SH-SY5Y (cell line): ENCODE data around the gene SKAP1.

Experiments
- GATA2 ChIP-seq: IDR thresholded peaks from 2 replicates; pipeline ENCODE4 v1.6.1; 2011; ENCODE audit warnings: mild to moderate bottlenecking, low read depth, low read length
- GATA3 ChIP-seq: IDR thresholded peaks from 2 replicates; pipeline ENCODE4 v1.6.1; 2011; ENCODE audit warnings: low read depth, mild to moderate bottlenecking, low read length, moderate library complexity

SKAP1 gene

DNA sequence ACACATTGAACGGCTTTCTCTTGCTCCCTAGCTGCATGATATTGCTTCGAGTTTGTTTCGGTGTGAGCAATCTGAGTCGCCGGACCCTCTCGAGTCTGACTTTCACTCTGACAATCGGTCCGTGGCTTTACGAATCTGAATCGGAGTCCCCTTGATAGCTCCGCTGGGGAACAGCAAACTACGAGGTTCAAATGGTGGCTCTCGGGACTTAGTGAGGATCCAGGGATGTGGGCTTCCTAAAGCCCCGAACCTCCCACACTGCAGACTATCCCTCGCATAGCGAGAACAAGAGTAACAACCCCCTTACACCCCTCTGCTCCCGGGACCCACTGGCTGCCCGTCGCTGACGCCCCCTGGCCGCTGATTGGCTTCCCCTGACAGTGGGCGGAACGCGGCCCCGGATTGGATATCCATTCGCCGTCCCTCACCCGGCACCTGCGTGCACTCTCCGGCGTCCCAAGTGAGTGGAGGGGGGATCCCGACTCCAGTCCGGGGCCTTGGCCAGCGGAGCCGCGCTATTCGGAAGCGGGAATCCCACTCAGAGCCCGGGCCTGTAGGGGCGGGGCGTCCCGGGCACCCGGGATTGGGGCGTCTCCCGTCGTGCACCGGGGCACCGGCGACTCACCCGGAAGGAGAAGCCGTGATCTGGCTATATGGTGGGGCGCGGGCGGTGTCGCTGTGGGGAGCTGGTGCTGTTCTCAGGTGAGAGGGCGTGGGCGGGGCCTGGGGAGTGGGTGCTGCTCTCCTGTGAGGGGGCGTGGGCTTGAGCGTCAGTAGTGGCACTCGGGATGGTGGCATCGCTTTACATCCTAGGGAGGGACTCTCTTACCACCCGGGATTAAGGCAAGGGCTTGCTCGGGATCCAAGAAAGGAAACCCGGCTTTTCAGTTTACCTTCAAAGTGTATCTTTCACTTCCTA is 322.6 kb downstream of the SKAP1 start, which contains the start of gene SNX11:
Gene SNX11, plus strand, starts transcription at position 630 of the 919 bp plus-strand sequence. CDS start 4,278 bp downstream, outside the sequence.
- TF ChIP-seq GATA3 (no peak), GATA2 (no peak)

DNA sequence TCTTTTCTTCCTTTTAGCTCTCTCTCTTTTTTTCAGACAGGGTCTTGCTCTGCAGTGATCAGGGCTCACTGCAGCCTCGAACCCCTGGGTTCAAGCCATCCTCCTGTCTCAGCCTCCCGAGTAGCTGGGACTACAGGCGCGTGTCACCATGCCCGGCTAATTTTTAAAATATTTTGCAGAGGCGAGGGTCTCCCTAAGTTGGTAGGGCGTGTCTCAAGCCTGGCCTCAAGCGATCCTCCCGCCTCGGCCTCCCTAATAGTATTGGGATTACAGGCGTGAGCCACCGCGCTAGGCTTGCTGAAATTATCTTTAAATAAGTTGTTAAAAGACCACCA is 323.2 kb downstream of the SKAP1 start:
- TF ChIP-seq GATA2 (no peak), GATA3 (no peak)

GRCh38 chr17:48104440-48104839 is 325.6 kb downstream of the SKAP1 start:
- TF ChIP-seq GATA3 (no peak), GATA2 (no peak)

- TF ChIP-seq GATA2 = no peak
- no peak for TF ChIP-seq GATA3
These were observed 327.0 kb downstream of the SKAP1 start for GRCh38 chr17:48102798-48103715.

DNA sequence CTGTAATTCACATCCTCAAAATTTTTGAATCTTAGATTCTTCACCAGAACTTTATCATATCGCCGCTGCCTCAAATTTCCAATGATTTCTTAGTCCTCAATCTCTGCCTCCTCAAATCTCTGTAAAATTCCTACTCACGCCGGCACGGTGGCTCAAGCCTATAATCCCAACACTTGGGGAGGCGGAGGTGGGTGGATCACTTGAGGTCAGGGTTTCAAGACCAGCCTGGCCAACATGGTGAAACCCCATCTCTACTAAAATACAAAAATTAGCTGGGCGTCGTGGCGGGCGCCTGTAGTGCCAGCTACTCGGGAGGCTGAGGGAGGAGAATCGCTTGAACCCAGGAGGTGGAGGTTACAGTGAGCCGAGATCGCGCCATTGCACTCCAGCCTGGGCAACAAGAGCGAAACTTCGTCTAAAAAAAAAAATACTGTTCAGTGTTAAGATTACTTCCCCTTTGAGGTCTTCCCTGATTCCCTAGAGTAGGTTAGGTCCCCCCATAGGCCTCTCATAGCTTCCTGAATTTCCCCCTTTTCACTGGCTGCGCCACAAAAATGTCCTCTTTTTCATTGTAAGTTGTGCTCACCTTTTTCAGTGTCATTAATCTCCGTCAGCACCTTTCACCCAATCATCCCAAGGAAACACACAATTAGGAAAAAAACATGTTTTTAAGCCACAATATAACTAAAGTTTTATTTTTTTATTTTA is 327.8 kb downstream of the SKAP1 start:
- TF ChIP-seq GATA2 (no peak), GATA3 (no peak)

DNA sequence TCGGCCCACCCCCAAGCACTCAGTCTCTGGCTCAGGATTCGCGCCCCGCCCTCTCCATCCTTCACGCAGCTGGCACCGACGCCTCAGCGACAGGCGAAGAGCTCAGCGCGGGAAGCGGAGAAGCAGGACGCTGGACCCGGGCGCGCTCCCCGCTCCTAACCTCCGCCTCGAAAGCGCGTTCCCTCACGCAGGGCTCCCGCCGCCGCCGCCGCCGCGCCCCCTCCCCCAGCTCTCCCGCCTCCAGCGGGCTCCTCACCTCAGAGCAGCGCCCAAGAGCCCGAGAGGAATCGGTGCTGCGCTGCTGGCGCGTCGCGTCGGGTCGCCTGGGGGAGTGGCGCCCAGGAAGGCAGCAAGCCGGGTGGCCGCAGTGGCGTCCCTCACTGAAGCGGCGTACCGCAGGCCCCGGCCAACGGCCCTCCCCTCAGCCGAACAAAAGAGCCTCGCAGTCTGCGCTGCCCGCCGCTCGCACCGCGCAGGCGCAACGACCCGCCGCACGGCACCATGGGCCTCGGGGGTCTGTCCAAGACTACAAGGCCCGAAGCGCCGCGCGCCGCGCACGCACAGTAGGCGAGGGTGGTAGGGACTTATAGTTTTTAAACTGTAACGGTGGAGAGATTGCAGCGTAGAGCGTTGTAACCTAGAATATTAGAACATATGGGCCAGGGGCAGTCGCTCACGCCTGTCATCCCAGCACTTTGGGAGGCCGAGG is 328.8 kb downstream of the SKAP1 start, which contains the start of gene CBX1:
Gene CBX1, minus strand, starts transcription at position 467 of the 709 bp plus-strand sequence. CDS start 24,474 bp downstream, outside the sequence.
- TF ChIP-seq GATA2 = no peak
- no peak for TF ChIP-seq GATA3

DNA sequence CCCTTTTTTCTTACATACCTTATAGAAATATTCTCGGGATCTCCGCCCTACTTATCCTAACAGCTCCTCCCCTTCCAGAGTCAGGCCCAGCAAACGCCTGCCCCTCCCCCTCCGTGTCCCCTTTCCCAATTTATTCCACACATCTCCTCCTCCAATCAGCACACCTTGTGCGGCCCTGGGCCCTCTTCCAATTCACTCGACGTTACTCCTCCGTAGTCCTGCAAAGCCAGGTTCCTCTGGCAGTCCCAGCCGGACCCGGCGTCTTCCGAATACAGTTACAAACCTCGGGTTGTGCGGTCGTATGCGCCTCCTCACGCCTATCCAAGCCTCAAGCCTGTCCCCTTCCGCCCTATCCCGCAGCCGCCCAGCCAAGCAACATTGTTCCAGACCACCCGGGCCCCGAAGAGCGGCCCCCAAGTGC is 329.4 kb downstream of the SKAP1 start:
- TF ChIP-seq GATA3 = no peak
- no peak for TF ChIP-seq GATA2

DNA sequence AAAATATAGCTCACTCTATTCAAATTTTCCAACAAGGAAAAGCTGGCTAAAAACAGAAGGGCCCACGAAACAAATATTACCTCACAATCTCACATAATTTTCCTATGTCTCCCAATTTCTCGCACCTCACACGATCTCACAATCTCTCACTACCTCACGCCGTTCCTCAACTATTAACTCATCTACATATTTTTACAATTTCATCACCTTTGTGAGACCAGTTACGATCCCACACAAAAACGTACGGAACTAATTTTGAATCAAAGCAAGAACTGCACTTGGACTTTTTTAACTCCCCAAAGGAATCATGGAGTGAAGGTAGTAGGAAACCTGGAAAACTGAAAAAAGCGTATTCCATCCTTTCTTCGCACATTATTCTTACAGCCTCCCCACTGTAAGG is 329.9 kb downstream of the SKAP1 start:
- no peak for TF ChIP-seq GATA3
- no peak for TF ChIP-seq GATA2

GRCh38 chr17:48095611-48096010 is 334.4 kb downstream of the SKAP1 start:
- TF ChIP-seq GATA3 (no peak), GATA2 (no peak)

GRCh38 chr17:48093341-48094045 is 336.5 kb downstream of the SKAP1 start:
- TF ChIP-seq GATA3 (no peak), GATA2 (no peak)

DNA sequence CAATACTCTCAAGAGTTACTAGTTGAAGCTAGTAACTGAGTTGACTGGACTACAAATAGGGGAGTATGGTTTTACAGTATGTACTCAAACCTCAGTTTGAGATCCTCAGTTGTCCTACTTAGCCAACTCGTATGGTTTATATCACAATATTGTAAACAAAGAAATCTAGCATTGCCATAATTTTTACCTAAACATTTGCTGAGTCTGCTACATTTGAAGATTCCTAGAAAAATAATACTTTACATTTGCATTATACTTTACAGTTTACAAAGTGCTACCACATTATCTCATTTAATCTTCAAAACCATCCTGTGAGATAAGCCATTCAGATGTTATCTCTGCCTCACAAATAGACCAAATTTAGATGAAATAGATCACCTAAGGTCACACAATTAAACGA is 345.1 kb downstream of the SKAP1 start:
- no peak for TF ChIP-seq GATA2
- TF ChIP-seq GATA3 = peak; percentile 21; the same call in 1 of the 2 replicates
